MM.1S (cell line): ENCODE results near the gene SUPT3H.

Experiments
- EZH2 ChIP-seq: fragments of 300-600 bp; sonication (generic); optimal IDR thresholded peaks from 2 replicates; pipeline ENCODE3; 2017; ENCODE audit warnings: low read depth, mild to moderate bottlenecking, antibody characterized with exemption, low read length, mixed read lengths
- EZH2phosphoT487 ChIP-seq: fragments of 300-600 bp; sonication (generic); IDR thresholded peaks from 2 replicates; pipeline ENCODE4 v1.6.1; 2018; ENCODE audit warnings: antibody characterized with exemption, low read length
- TF ChIP-seq, protein P1 (sequence below): fragments of 300-600 bp; sonication (generic); IDR thresholded peaks from 2 replicates; pipeline ENCODE4 v1.5.1; 2016; ENCODE audit warnings: antibody characterized with exemption, low read length, mixed read lengths

DNA sequence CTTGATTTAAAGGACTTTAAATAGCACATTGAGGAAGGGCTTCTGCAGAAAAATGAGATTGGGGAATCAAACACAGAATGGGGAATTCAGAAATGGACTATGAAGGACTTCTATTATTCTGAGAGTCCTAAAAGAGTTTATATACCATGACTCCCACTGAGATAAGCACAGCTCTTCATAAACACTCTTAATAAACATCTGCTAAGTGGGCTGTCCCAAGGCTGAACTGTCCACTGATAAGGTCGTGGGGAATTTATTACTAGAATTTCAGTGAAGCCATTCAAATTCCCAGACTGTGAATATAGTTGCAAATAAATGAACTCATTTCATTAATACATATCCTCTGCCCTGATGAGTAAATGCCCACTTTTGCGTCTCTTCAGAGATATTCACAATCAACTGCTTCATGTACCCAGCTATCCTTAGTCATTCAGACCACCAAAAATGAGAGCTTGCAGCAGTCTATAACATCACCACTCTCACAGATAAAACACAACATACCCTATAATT lies 517.8 kb downstream of the SUPT3H start:
- TF ChIP-seq, protein P1, sequence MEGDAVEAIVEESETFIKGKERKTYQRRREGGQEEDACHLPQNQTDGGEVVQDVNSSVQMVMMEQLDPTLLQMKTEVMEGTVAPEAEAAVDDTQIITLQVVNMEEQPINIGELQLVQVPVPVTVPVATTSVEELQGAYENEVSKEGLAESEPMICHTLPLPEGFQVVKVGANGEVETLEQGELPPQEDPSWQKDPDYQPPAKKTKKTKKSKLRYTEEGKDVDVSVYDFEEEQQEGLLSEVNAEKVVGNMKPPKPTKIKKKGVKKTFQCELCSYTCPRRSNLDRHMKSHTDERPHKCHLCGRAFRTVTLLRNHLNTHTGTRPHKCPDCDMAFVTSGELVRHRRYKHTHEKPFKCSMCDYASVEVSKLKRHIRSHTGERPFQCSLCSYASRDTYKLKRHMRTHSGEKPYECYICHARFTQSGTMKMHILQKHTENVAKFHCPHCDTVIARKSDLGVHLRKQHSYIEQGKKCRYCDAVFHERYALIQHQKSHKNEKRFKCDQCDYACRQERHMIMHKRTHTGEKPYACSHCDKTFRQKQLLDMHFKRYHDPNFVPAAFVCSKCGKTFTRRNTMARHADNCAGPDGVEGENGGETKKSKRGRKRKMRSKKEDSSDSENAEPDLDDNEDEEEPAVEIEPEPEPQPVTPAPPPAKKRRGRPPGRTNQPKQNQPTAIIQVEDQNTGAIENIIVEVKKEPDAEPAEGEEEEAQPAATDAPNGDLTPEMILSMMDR = no peak
- TF ChIP-seq EZH2 = no peak
- TF ChIP-seq EZH2phosphoT487 = no peak
